SK-N-SH (cell line): ENCODE data around the gene RELB.

Experiments
- EP300 ChIP-seq, 2 experiments: IDR thresholded peaks; 2 replicates each; pipeline versions ENCODE4 v1.4.0 to v1.6.1; 2012; ENCODE audit warnings: borderline replicate concordance in 1 of 2, low read depth in 1 of 2, low read length in 1 of 2
- FOXM1 ChIP-seq: IDR thresholded peaks from 2 replicates; pipeline ENCODE4 v1.4.0; 2012; ENCODE audit warnings: low read depth, mild to moderate bottlenecking
- POLR2AphosphoS5 ChIP-seq: IDR thresholded peaks from 2 replicates; pipeline ENCODE4 v1.6.1; 2012; ENCODE audit warnings: low read depth, low read length
- TF ChIP-seq, protein P1 (sequence below): fragments of 200-600 bp; sonication (generic); IDR thresholded peaks from 2 replicates; pipeline ENCODE4 v1.6.1; 2017; ENCODE audit warnings: antibody characterized with exemption, mild to moderate bottlenecking, moderate library complexity
- TF ChIP-seq, protein P2 (sequence below): IDR thresholded peaks from 2 replicates; pipeline ENCODE4; 2012

DNA sequence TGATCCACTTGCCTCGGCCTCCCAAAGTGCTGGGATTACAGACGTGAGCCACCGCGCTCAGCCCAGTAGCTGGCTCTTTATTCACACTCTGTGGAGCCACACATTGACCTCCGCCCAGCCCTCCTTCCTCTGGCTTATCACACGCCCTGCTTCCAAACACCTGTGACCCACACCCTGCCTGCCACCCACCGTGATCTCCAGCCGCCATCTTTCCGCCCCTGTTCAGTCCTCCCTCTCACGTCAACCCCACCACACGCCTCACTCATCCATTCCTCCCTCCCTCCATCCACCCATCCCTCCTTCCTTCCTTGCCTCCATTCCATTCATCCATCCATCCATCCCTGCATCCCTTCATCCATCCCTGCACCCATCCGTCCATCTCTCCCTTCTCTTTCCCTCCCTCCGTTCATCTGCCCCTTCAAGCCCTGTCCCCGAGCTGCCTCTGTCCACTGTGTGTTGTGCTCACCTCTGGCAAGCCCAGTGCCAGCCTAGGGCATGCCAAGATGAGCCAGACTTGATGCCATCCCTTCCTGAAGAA, 57.4 kb downstream of the RELB start:
- TF ChIP-seq, protein P1, sequence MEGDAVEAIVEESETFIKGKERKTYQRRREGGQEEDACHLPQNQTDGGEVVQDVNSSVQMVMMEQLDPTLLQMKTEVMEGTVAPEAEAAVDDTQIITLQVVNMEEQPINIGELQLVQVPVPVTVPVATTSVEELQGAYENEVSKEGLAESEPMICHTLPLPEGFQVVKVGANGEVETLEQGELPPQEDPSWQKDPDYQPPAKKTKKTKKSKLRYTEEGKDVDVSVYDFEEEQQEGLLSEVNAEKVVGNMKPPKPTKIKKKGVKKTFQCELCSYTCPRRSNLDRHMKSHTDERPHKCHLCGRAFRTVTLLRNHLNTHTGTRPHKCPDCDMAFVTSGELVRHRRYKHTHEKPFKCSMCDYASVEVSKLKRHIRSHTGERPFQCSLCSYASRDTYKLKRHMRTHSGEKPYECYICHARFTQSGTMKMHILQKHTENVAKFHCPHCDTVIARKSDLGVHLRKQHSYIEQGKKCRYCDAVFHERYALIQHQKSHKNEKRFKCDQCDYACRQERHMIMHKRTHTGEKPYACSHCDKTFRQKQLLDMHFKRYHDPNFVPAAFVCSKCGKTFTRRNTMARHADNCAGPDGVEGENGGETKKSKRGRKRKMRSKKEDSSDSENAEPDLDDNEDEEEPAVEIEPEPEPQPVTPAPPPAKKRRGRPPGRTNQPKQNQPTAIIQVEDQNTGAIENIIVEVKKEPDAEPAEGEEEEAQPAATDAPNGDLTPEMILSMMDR, result no peak
- TF ChIP-seq POLR2AphosphoS5 (no peak), EP300 (IDR thresholded peaks at IDR 0.05; ENCODE audit: borderline replicate concordance in 1 of 2, low read depth in 1 of 2, low read length in 1 of 2) (no peak), FOXM1 (no peak)
- TF ChIP-seq, protein P2, sequence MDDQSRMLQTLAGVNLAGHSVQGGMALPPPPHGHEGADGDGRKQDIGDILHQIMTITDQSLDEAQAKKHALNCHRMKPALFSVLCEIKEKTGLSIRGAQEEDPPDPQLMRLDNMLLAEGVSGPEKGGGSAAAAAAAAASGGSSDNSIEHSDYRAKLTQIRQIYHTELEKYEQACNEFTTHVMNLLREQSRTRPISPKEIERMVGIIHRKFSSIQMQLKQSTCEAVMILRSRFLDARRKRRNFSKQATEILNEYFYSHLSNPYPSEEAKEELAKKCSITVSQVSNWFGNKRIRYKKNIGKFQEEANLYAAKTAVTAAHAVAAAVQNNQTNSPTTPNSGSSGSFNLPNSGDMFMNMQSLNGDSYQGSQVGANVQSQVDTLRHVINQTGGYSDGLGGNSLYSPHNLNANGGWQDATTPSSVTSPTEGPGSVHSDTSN, result no peak
